ENCODE data around the gene ARHGAP31. TPM values are rescaled to one million over a fixed set of nuclear protein-coding genes. Genes with fewer than 3 reads are reported as not detected.
"Not testable (repeated sequence)": the region's sequence is repeated elsewhere in the genome, so short reads cannot be mapped to it uniquely, and the experiment has no call there.

ARHGAP31 gene
- total RNA-seq, 2 donors from 2014 or later: 11.6 to 14.0 TPM

DNA sequence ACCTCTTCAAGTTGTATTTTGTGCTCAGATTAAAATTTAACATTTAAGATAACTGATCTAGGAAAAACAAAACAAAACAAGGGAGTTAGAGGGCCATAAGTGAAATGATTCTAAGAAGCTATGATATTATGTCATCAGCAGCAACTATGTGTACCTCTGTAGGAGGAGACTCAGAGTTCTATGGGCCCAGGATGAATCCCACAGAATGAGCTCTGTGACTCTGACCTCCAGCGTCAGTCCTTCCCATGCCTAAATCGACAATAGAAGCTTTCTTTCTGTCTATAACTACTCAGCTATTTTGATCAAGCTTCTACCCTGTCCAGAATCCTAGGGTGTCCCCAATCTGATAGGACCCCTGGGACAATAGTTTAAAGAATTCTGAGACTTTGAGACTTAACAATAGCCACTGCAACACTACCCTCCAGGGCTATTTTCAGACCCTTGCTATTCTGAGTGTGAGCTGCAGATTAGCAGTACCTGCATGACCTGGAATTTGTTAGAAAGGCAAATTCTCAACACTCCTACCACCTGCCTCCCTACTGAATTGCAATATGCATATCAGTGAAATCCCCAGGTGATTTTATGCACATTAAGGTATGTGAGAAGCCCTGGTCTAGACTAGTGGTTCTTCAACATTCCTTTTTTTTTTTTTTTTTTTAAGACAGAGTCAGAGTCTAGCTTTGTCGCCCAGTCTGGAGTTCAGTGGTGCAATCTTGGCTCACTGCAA, 66.7 kb downstream of the ARHGAP31 start:
- Mint-ChIP-seq H3K27me3 (no peaks in the 10 kb centered on the region), H3K9me3 (no peaks in the 10 kb centered on the region), H3K36me3 (ENCODE audit: low read depth) (peaks cover 9% of the 10 kb centered on the region), H3K4me1 (peaks cover 4% of the 10 kb centered on the region), H3K4me3 (no peak overlapping the region), H3K27ac (no peak overlapping the region)
- ATAC-seq (replicated peaks): no peak

DNA sequence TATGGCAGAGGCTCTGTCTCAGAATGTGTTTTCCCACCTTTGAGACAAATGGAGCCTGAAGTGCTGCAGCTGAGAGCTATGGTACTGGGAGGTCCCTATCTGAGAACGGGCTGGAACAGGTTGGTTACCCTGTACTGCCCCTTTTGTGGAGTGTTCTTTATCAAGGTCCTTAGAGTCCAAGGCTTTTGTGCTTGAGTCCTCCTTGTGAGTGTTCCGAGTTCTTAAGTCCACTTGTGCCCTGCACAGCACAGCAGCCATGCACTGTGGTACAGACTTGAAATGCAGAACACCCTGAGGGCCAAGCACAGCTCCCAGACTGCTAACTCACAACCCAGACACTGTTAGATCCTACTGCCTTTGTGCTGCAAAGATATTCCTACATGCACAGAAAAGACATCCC, 67.8 kb downstream of the ARHGAP31 start:
- H3K4me1 Mint-ChIP-seq: peaks cover 2% of the 10 kb centered on the region
- H3K27ac Mint-ChIP-seq: no peak overlapping the region
- no peak for ATAC-seq (replicated peaks)
- no peaks in the 10 kb centered on the region for H3K27me3 Mint-ChIP-seq
- peaks cover 17% of the 10 kb centered on the region for H3K36me3 Mint-ChIP-seq (ENCODE audit: low read depth)
- H3K4me3 Mint-ChIP-seq: no peak overlapping the region
- H3K9me3 Mint-ChIP-seq: no peaks in the 10 kb centered on the region

DNA sequence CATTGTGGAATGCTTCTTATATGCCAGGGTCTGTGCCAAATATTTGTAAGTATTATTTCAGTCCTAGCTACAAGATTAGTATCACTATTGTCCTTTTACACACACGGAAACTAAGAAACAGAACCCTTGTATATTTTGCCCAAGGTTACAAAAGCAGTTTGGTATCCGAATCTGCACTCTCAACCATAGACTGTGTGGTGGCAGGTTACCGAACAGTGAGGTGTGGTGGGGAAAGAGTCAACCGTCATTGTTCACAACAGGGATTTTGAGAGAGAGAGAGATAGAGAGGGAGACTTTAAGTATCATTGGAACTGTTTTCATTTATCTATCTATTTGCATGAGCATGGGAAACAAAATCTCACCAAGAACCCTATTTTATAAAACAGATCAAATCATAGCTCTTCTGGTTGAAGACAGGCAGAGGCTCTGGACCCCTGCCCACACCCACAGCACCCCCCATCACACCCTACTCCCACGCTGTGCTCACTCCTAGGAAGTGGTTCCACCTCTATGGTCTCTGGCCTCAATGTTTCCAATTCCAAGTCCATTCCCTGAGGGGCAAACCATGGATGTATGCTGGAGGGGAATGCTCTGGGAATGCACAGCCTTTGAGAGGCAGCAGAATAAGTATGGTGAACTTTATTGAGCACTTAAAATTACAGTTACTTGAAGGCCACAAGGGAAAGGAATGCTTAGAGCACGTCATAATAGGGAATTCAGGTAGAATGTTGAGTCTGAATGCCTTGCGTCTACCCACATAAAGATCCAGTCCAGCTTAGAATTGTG, 69.0 kb downstream of the ARHGAP31 start:
- Mint-ChIP-seq H3K27me3 (no peaks in the 10 kb centered on the region), H3K4me3 (no peak overlapping the region), H3K9me3 (no peaks in the 10 kb centered on the region), H3K4me1 (no peaks in the 10 kb centered on the region), H3K36me3 (ENCODE audit: low read depth) (peaks cover 29% of the 10 kb centered on the region), H3K27ac (no peak overlapping the region)
- ATAC-seq (replicated peaks): no peak

DNA sequence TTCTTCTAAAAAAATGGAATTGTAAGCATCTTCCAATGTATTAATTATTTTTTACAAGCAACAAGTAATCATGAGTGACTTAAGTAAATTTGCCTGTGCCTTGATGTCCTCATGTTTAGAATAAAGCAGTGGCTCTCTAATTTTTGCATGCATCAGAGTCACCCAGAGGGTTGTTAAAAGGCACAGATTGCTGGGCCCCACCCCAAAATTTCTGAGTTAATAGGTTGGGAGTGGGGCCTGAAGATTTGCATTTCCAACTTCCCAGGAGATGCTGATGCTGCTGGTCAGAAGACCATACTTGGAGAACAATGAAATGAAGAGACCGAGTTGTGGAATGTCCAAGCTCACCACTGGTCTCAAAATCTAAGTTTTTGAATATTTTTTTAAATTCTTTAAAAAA, 70.2 kb downstream of the ARHGAP31 start:
- H3K4me1 Mint-ChIP-seq: no peaks in the 10 kb centered on the region
- H3K27ac Mint-ChIP-seq: no peak overlapping the region
- H3K27me3 Mint-ChIP-seq: no peaks in the 10 kb centered on the region
- no peak overlapping the region for H3K4me3 Mint-ChIP-seq
- no peaks in the 10 kb centered on the region for H3K9me3 Mint-ChIP-seq
- ATAC-seq (replicated peaks): no peak
- peaks cover 40% of the 10 kb centered on the region for H3K36me3 Mint-ChIP-seq (ENCODE audit: low read depth)

DNA sequence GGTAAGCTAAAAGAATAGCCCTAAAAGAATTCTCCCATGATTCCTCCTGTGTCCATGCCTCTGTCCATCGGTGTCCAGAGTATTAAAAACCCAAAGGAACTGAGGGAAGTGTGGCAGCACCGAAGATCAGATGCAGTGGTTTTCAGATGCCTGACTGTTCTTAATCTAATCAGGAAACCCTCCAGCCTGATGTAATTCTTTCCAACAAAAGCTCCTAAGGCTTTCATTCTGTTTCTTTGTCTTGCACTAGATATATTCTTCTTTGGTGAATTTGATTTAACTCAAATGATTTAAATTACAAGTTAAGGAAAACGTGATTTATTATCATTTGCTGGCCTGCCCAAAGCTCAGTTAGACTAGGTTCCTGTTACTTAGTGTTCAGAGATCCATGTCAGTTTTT, 71.2 kb downstream of the ARHGAP31 start:
- no peak overlapping the region for H3K27ac Mint-ChIP-seq
- H3K27me3 Mint-ChIP-seq: no peaks in the 10 kb centered on the region
- no peaks in the 10 kb centered on the region for H3K9me3 Mint-ChIP-seq
- H3K36me3 Mint-ChIP-seq (ENCODE audit: low read depth): peaks cover 48% of the 10 kb centered on the region
- H3K4me1 Mint-ChIP-seq: no peaks in the 10 kb centered on the region
- ATAC-seq (replicated peaks): no peak
- H3K4me3 Mint-ChIP-seq: no peak overlapping the region

DNA sequence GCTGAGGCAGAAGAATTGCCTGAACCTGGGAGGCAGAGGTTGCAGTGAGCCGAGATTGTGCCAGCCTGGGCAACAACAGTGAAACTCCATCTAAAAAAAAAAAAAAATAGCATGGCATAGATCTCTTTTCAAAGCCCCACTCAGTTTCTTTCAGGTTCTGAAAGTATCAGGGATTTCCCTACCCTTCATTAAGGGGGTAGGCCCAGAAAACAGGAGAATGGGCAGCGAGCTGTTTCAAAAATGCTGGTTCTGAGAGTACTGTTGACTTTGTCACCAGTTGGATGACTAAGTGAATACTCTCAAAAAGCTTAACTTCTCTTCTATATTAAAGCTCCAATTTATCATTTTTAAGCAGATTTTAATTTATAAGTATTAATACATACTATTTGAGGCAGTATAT, 72.8 kb downstream of the ARHGAP31 start:
- Mint-ChIP-seq H3K36me3 (ENCODE audit: low read depth) (peaks cover 58% of the 10 kb centered on the region), H3K27me3 (no peaks in the 10 kb centered on the region), H3K9me3 (no peaks in the 10 kb centered on the region), H3K27ac (no peak overlapping the region), H3K4me3 (no peak overlapping the region), H3K4me1 (no peaks in the 10 kb centered on the region)
- no peak for ATAC-seq (replicated peaks)

DNA sequence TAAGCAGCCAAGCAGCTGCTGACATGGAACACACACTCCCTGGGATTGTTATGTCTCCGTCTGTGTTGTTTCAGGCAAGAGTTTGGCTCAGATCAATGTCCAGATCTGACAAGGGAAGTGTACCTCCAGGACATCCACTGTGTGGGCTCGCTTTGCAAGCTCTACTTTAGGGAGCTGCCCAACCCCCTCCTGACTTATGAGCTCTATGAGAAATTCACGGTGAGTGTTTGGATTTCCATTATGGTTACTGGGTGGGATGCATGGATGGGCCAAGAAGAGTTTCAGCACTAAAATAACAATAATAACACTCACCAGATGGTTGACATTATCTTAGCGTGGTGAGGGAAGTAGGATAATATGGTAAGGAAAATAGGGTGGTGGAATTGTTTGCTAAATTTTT, 74.1 kb downstream of the ARHGAP31 start:
- ATAC-seq (replicated peaks): no peak
- Mint-ChIP-seq H3K4me1 (no peaks in the 10 kb centered on the region), H3K9me3 (no peaks in the 10 kb centered on the region), H3K4me3 (no peak overlapping the region), H3K27me3 (no peaks in the 10 kb centered on the region), H3K27ac (no peak overlapping the region), H3K36me3 (ENCODE audit: low read depth) (peaks cover 58% of the 10 kb centered on the region)

DNA sequence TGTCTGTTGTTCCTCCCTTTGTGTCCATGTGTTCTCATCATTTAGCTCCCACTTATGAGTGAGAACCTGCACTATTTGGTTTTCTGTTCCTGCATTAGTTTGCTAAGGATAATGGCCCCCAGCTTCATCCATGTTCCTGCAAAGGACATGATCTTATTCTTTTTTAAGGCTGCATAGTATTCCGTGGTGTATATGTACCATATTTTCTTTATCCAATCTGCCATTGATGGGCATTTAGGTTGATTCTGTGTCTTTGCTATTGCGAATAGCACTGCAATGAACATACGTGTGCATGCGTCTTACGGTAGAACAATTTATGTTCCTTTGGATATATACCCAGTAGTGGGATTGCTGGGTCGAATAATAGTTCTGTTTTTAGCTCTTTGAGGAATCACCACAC, 77.6 kb downstream of the ARHGAP31 start:
- ATAC-seq (replicated peaks); H3K27ac Mint-ChIP-seq; H3K4me3 Mint-ChIP-seq; H3K27me3 Mint-ChIP-seq; H3K4me1 Mint-ChIP-seq; H3K9me3 Mint-ChIP-seq: not testable (repeated sequence)
- H3K36me3 Mint-ChIP-seq (ENCODE audit: low read depth): peaks cover 69% of the 10 kb centered on the region

DNA sequence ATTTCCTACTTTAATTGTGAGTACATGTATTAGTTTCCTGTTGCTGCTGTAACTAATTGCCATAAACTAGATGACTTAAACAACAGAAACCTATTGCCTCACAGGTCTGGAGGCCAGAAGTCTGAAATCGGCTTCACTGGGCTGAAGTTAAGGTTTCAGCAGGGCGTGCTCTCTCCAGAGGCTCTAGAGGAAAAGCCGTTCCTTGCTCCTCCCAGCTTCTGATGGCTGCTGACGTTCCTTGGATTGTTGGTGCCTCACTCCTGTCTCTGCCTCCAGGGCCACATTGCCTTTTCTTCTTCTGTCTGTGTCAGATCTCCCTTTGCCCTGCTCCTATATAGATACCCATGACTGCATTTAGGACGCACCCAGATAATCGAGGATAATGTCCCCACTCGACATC, 80.9 kb downstream of the ARHGAP31 start:
- Mint-ChIP-seq H3K36me3 (ENCODE audit: low read depth) (peaks cover 38% of the 10 kb centered on the region), H3K27me3 (no peaks in the 10 kb centered on the region), H3K4me1 (no peaks in the 10 kb centered on the region), H3K27ac (no peak overlapping the region), H3K4me3 (no peak overlapping the region), H3K9me3 (no peaks in the 10 kb centered on the region)
- no peak for ATAC-seq (replicated peaks)

DNA sequence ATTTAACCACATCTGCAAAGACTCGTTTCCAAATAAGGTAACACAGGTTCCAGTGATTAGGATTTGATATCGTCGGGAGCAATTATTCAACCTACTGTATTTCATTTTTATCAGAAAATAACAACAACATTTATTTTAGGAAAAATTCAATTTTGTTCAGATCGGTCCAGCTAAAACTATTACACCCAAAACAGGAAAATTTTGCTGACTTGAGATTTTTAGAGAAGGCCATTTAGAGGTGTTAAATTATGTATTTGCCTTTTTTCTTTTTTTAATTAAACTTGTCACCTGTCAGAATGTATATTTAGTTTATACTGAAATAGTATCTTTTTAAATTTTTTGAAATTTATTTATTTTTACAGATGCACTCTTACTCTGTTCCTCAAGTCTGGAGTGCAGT, 81.3 kb downstream of the ARHGAP31 start:
- H3K9me3 Mint-ChIP-seq: no peaks in the 10 kb centered on the region
- H3K27ac Mint-ChIP-seq: no peak overlapping the region
- H3K4me1 Mint-ChIP-seq: no peaks in the 10 kb centered on the region
- peaks cover 36% of the 10 kb centered on the region for H3K36me3 Mint-ChIP-seq (ENCODE audit: low read depth)
- H3K4me3 Mint-ChIP-seq: no peak overlapping the region
- no peaks in the 10 kb centered on the region for H3K27me3 Mint-ChIP-seq
- no peak for ATAC-seq (replicated peaks)

DNA sequence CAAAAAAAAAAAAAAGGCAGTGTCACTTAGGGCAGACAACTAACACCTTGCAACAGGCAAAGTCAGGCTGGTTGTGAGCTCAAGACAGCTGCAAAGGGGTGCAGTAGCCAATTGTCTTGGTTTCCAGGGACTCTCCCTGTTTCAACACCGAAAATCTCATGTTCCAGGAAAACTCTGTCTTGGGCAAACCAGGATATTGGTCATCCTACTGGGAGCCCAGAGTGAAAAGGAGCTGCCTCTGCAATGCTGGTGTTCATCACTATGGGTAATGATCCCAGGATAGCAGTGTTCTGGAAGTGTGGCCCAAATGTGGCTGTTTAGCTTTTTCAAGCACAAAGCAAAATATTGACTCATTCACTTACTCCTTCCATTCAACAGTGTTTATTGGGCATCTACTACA, 82.6 kb downstream of the ARHGAP31 start:
- ATAC-seq (replicated peaks): no peak
- no peak overlapping the region for H3K27ac Mint-ChIP-seq
- peaks cover 33% of the 10 kb centered on the region for H3K36me3 Mint-ChIP-seq (ENCODE audit: low read depth)
- no peaks in the 10 kb centered on the region for H3K4me1 Mint-ChIP-seq
- H3K9me3 Mint-ChIP-seq: no peaks in the 10 kb centered on the region
- no peaks in the 10 kb centered on the region for H3K27me3 Mint-ChIP-seq
- H3K4me3 Mint-ChIP-seq: no peak overlapping the region

DNA sequence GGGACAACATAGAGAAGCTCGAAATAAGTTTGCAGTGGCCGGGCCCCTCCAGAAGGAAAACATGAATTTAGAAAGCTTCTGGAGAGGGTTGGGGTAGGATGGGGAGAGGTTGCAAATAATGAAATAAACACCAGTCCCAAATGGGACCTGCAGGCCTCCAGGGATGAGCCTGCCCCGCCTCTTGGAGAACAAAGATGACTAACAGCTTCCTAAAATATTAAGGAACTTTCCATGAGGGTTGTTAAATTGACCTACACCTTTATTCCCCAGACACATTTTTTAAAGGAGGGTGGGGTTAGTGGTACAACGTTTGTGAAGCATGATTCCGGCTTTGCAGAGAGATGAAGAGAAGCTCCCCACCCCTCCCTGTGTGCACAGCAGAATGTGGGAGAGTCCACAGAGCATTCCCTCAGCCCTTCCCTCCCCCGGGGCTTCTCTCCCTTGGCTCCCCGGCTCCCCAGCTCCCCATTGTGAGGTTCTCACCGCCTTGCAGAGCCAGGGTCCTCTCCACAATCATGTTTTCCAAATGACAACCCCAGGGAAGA, 84.1 kb downstream of the ARHGAP31 start:
- Mint-ChIP-seq H3K4me1 (no peaks in the 10 kb centered on the region), H3K4me3 (no peak overlapping the region), H3K36me3 (ENCODE audit: low read depth) (peaks cover 49% of the 10 kb centered on the region), H3K27me3 (no peaks in the 10 kb centered on the region), H3K9me3 (no peaks in the 10 kb centered on the region), H3K27ac (no peak overlapping the region)
- no peak for ATAC-seq (replicated peaks)

DNA sequence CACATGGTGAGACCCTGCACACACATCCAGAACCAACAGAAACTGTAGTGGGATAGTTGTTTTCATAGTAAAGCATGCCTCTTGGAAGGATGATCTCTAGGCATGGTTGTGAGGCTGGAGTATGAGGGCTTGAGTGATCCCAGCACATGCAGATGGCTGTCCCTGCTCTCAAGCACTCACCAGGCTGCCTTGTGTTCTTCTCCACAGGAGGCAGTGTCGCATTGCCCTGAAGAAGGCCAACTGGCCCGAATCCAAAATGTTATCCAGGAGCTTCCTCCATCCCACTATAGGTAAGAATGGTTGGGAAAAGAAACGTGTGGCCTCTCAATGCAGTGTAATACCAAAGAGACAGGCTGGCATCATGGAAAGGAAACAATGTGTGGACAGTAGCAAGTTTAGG, 86.5 kb downstream of the ARHGAP31 start:
- H3K27me3 Mint-ChIP-seq: no peaks in the 10 kb centered on the region
- no peak overlapping the region for H3K4me3 Mint-ChIP-seq
- no peak overlapping the region for H3K27ac Mint-ChIP-seq
- peaks cover 56% of the 10 kb centered on the region for H3K36me3 Mint-ChIP-seq (ENCODE audit: low read depth)
- no peaks in the 10 kb centered on the region for H3K4me1 Mint-ChIP-seq
- no peak for ATAC-seq (replicated peaks)
- H3K9me3 Mint-ChIP-seq: no peaks in the 10 kb centered on the region

DNA sequence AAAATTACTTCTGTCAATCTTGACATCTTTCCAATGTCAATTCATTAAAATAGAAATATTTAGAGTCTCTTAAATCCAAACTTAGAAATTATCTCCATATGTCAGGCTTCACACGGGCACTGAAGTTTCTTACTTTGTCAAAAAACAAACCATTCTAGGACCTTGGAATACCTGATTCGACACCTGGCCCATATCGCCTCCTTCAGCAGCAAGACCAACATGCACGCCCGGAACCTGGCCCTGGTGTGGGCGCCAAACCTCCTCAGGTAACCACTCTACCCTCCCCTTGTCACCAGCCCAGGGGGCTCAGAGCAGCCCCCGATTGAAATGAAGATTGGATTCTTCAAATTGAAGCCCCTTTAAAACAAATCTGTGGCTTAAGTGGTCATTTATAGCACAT, 88.0 kb downstream of the ARHGAP31 start:
- no peak overlapping the region for H3K4me3 Mint-ChIP-seq
- no peaks in the 10 kb centered on the region for H3K27me3 Mint-ChIP-seq
- H3K9me3 Mint-ChIP-seq: no peaks in the 10 kb centered on the region
- ATAC-seq (replicated peaks): no peak
- H3K27ac Mint-ChIP-seq: no peak overlapping the region
- peaks cover 56% of the 10 kb centered on the region for H3K36me3 Mint-ChIP-seq (ENCODE audit: low read depth)
- H3K4me1 Mint-ChIP-seq: no peaks in the 10 kb centered on the region

DNA sequence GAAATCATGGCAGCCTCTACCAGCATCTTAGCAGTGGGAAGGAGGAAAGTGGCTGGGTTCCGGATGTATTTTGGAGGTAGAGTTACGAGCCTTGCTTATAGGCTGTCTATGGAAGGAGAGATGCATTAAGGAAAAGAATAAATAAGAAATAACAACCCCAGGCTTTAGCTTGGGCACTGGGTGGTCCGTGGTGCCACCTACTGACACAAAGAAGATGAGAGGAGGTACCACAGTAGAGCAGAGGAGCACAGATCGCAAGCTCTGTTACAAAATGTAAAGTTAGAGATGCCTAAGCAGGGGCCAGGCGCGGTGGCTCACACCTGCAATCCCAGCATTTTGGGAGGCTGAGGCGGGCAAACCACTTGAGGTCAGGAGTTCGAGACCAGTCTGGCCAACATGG, 94.4 kb downstream of the ARHGAP31 start:
- Mint-ChIP-seq H3K4me1 (no peaks in the 10 kb centered on the region), H3K27ac (no peak overlapping the region), H3K36me3 (ENCODE audit: low read depth) (peaks cover 80% of the 10 kb centered on the region), H3K27me3 (no peaks in the 10 kb centered on the region), H3K4me3 (no peak overlapping the region), H3K9me3 (no peaks in the 10 kb centered on the region)
- no peak for ATAC-seq (replicated peaks)

Measured in activated T-helper 17 cell treated with anti-CD3 and anti-CD28 coated beads, Interleukin-2, amount 50 U/mL, for 72 hours (primary cell).